Measurements from ENCODE around the gene ANKFN1. TPM values are rescaled to one million over a fixed set of nuclear protein-coding genes. Genes with fewer than 3 reads are reported as not detected.

Gene ANKFN1
- polyA plus RNA-seq, 3 donors = not detected

DNA sequence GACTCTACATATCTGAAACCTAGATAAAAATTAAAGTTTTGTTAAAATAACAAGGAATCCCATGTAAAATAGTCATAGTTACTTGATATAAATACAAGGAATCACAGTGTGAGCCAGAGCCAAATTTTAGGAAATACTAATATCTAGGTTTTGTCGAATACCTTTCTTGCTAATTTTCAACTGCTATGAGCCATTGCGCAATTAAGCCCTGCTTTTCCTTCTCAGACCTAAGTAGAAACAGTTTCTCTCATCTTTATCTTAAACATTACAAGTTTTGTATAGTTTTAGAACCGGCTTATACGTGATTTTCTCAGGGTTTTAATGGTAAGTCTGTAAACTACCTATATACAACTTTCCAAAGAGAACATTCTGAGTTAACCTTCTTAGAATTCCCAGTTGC, 282.9 kb downstream of the ANKFN1 start:
- H3K9me3 Mint-ChIP-seq = peaks cover 0 to 2% (median 0%) of the 10 kb centered on the region in 7 donors
- Histone ChIP-seq H3K9me3 (replicated peaks in 1 of 2; ENCODE audit: control insufficient read depth in 1 of 2, insufficient read depth in 1 of 2, low read length in 2 of 2) (no peaks in the 10 kb centered on the region), H3K4me2 (replicated peaks; ENCODE audit: extremely low read depth, low read length, poor library complexity, severe bottlenecking) (no peak overlapping the region), H3K27ac (ENCODE audit: low read depth in 1 of 2, low read length in 2 of 2) (no peak overlapping the region), H3K79me2 (ENCODE audit: insufficient read depth, low read length) (no peaks in the 10 kb centered on the region), H3K27me3 (ENCODE audit: control insufficient read depth in 2 of 2, insufficient read depth in 2 of 2, low read length in 2 of 2) (no peaks in the 10 kb centered on the region), H3K4me3 (replicated peaks in 1 of 3; ENCODE audit: low read depth in 2 of 3, low read length in 3 of 3) (no peak overlapping the region), H3K4me1 (ENCODE audit: control insufficient read depth in 1 of 2, insufficient read depth in 2 of 2, low read length in 2 of 2) (no peaks in the 10 kb centered on the region), H4K20me1 (ENCODE audit: insufficient read depth, low read length) (no peaks in the 10 kb centered on the region), H2AFZ (ENCODE audit: insufficient read depth, low read depth, low read length, poor library complexity, severe bottlenecking) (no peak overlapping the region), H3K9ac (ENCODE audit: insufficient read depth, low read length, poor library complexity, severe bottlenecking) (no peak overlapping the region), H3K36me3 (replicated peaks in 1 of 2; ENCODE audit: control insufficient read depth in 1 of 2, insufficient read depth in 2 of 2, low read length in 2 of 2) (no peaks in the 10 kb centered on the region)
- DNase-seq = no peak
- TF ChIP-seq, protein P1, sequence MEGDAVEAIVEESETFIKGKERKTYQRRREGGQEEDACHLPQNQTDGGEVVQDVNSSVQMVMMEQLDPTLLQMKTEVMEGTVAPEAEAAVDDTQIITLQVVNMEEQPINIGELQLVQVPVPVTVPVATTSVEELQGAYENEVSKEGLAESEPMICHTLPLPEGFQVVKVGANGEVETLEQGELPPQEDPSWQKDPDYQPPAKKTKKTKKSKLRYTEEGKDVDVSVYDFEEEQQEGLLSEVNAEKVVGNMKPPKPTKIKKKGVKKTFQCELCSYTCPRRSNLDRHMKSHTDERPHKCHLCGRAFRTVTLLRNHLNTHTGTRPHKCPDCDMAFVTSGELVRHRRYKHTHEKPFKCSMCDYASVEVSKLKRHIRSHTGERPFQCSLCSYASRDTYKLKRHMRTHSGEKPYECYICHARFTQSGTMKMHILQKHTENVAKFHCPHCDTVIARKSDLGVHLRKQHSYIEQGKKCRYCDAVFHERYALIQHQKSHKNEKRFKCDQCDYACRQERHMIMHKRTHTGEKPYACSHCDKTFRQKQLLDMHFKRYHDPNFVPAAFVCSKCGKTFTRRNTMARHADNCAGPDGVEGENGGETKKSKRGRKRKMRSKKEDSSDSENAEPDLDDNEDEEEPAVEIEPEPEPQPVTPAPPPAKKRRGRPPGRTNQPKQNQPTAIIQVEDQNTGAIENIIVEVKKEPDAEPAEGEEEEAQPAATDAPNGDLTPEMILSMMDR (IDR thresholded peaks at IDR 0.05) = no peak
- no CpG with 5 or more reads among the region's 4 CpGs for WGBS (ENCODE audit: insufficient coverage)
- intact Hi-C loops (cut with micrococcal nuclease) = no loop called here
- H3K27ac Mint-ChIP-seq = no peak overlapping the region
- peaks cover 5% of the 10 kb centered on the region for H3K4me1 Mint-ChIP-seq
- no peaks in the 10 kb centered on the region for H3K36me3 Mint-ChIP-seq
- peaks cover 0 to 2% (median 1%) of the 10 kb centered on the region in 3 donors for H3K27me3 Mint-ChIP-seq (ENCODE audit: low read depth in 3 of 3)
- no peak overlapping the region for H3K4me3 Mint-ChIP-seq

DNA sequence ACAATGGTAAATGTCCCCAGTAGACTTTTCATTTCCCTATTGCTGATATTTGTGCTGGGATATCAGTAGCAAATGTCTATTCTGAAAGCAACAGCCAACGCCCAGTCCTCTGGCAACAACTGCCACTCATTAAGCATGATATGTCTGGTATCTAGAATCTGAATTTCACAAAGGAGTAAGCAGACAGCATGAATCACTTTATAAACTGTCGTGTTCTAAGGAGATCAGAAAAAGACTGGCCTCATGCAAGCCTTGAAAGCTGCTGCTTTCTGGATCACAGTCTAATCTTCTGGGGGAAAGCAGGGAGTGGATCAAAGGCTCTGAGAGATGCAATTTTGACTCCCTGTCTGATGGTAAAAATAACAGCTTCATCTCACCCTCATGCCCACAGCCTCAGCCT, 287.1 kb downstream of the ANKFN1 start:
- no peak overlapping the region for H3K4me2 ChIP-seq (replicated peaks; ENCODE audit: extremely low read depth, low read length, poor library complexity, severe bottlenecking)
- intact Hi-C loops (cut with micrococcal nuclease) = no loop called here
- WGBS (ENCODE audit: insufficient coverage) = 63% methylated on average over 1 of the region's 2 CpGs
- H3K36me3 Mint-ChIP-seq = no peaks in the 10 kb centered on the region
- no peaks in the 10 kb centered on the region for H3K36me3 ChIP-seq (replicated peaks in 1 of 2; ENCODE audit: control insufficient read depth in 1 of 2, insufficient read depth in 2 of 2, low read length in 2 of 2)
- H3K9me3 Mint-ChIP-seq = no peaks in the 10 kb centered on the region
- H3K27ac Mint-ChIP-seq = no peak overlapping the region
- no peak overlapping the region for H3K27ac ChIP-seq (ENCODE audit: low read depth in 1 of 2, low read length in 2 of 2)
- no peak overlapping the region for H3K9ac ChIP-seq (ENCODE audit: insufficient read depth, low read length, poor library complexity, severe bottlenecking)
- peaks cover 5% of the 10 kb centered on the region for H3K4me1 Mint-ChIP-seq
- H3K79me2 ChIP-seq (ENCODE audit: insufficient read depth, low read length) = no peaks in the 10 kb centered on the region
- H3K27me3 Mint-ChIP-seq (ENCODE audit: low read depth in 3 of 3) = no peaks in the 10 kb centered on the region
- H4K20me1 ChIP-seq (ENCODE audit: insufficient read depth, low read length) = no peaks in the 10 kb centered on the region
- H3K27me3 ChIP-seq (ENCODE audit: control insufficient read depth in 2 of 2, insufficient read depth in 2 of 2, low read length in 2 of 2) = no peaks in the 10 kb centered on the region
- TF ChIP-seq, protein P1 (IDR thresholded peaks at IDR 0.05) = no peak
- H3K4me3 Mint-ChIP-seq = no peak overlapping the region
- no peaks in the 10 kb centered on the region for H3K9me3 ChIP-seq (replicated peaks in 1 of 2; ENCODE audit: control insufficient read depth in 1 of 2, insufficient read depth in 1 of 2, low read length in 2 of 2)
- no peaks in the 10 kb centered on the region for H3K4me1 ChIP-seq (ENCODE audit: control insufficient read depth in 1 of 2, insufficient read depth in 2 of 2, low read length in 2 of 2)
- no peak overlapping the region for H3K4me3 ChIP-seq (replicated peaks in 1 of 3; ENCODE audit: low read depth in 2 of 3, low read length in 3 of 3)
- H2AFZ ChIP-seq (ENCODE audit: insufficient read depth, low read depth, low read length, poor library complexity, severe bottlenecking) = no peak overlapping the region
- DNase-seq = no peak
